Activated T-cell treated with anti-CD3 and anti-CD28 coated beads for 24 hours (primary cell): ENCODE measurements around the gene MMP19.

Source experiments
- DNase-seq: peaks from one replicate; pipeline ENCODE4 v3.0.0-alpha.2; 2020; ENCODE audit warnings: low read depth

The MMP19 gene

GRCh38 chr12:55814257-55814656, 28.5 kb downstream of the MMP19 start:
- DNase-seq, result no peak

DNA sequence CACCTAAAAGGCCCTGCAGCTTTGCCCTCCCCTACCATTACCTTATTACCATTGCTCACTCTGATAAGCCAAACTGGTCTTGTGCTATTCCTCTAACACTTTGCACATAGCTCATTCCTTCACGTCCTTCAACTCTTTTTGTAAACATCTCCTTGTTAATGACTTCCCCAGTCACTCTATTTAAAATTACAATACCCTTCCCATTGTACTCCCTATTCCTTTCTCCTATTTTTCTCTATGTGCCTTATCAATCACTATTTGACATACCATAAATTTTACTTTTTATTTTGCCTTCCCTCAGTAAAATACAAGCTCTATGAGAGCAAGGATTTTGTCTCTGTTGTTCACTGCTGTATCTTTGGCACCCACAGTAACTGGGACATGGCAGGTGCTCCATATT, 30.6 kb downstream of the MMP19 start:
- DNase-seq, result no peak

DNA sequence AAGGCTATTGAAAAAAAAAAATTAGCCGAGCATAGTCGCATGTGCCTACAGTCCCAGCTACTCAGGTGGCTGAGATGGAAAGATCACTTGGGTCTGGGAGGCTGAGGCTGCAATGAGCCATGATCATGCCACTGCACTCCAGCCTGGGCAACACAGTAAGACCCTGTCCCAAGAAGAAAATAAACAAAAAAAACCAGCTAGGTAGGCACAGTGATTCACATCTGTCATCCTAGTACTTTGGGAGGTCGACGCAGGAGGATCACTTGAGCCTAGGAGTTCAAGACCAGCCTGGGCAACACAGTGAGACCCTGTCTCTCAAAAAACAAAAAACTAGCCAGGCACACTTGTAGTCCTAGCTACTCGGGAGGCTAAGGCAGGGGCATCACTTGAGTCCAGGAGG, 33.5 kb downstream of the MMP19 start:
- no peak for DNase-seq

GRCh38 chr12:55806982-55807381, 35.8 kb downstream of the MMP19 start:
- DNase-seq, result no peak

- no peak for DNase-seq
Observed at GRCh38 chr12:55797550-55797949, 45.2 kb downstream of the MMP19 start.

GRCh38 chr12:55797068-55797467, 45.7 kb downstream of the MMP19 start:
- no peak for DNase-seq

DNA sequence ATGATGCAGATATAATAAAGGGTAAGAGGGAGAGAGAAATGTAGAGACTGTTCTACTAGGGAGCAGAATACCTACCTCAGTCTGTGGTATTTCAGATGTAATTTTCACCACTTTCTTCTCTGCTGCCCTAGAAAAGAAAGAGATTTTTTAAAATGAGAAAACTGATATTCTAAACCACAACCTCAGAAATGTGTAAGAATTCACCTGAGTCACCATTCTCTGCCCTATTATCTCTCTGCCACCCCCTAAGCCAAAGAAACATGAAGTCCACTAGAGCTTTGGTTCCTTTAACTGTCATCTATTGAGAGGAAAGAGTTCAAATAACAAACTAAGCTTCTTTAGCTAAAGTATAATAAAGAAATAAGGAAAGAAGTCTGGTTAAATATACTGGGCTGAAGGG, 46.8 kb downstream of the MMP19 start:
- no peak for DNase-seq

DNA sequence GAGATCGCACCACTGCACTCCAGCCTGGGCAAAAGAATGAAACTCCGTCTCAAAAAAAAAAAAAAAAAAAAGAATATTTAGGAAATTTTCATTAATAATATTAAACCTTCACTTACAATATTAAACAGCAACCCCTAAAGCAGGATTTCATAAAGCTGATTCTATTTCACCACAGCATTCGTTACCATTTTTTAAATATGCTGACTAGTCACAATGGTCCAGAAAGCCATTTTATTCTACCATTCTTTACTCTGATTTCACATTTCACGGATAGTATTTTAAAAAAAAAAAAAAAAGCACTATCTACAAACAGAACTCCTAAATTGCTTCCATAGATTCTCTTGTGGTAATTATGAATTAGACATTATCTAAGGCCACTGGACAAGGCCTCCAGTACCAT, 52.8 kb downstream of the MMP19 start:
- DNase-seq, result no peak

- DNase-seq, result no peak
Observed at GRCh38 chr12:55789171-55789570, 53.6 kb downstream of the MMP19 start.

- no peak for DNase-seq
Observed at GRCh38 chr12:55788546-55788945, 54.2 kb downstream of the MMP19 start.
